Right atrium auricular region (tissue), 2 donors: Measurements from ENCODE around the gene SF3A2. TPM values are rescaled to one million over a fixed set of nuclear protein-coding genes. Genes with fewer than 3 reads are reported as not detected.

Source experiments
- DNase-seq: peaks from one replicate; pipeline ENCODE4 v3.0.0-alpha.2; 2019; ENCODE audit warnings: low spot score
- H3K27ac ChIP-seq, 2 donors: fragments of 200-600 bp; sonication (generic); 1 replicate in 1 of 2; 2 replicates in 1 of 2; pipeline ENCODE4 v1.5.1; 2016 to 2019
- H3K27me3 ChIP-seq, 2 donors: fragments of 200-600 bp; sonication (generic); one replicate each; pipeline versions ENCODE4 v1.5.1 to v1.6.0; 2017 to 2019
- H3K36me3 ChIP-seq: fragments of 200-600 bp; sonication (generic); one replicate; pipeline ENCODE4 v1.5.1; 2016
- H3K4me1 ChIP-seq, 2 donors: fragments of 200-600 bp; sonication (generic); one replicate each; pipeline versions ENCODE4 v1.5.1 to v1.6.0; 2017 to 2019
- H3K4me3 ChIP-seq, 2 donors: fragments of 200-600 bp; sonication (generic); 1 replicate in 1 of 2; 2 replicates in 1 of 2; pipeline ENCODE4 v1.5.1; 2017 to 2019; ENCODE audit warnings: mild to moderate bottlenecking in 1 of 2, moderate library complexity in 1 of 2
- H3K9me3 ChIP-seq, 2 donors: fragments of 200-600 bp; sonication (generic); one replicate each; pipeline ENCODE4 v1.5.1; 2019
- CTCF ChIP-seq, 2 donors: fragments of 200-600 bp; sonication (generic); IDR thresholded peaks; one replicate each; pipeline ENCODE4 v1.5.1; 2019; ENCODE audit warnings: antibody characterized with exemption in 2 of 2
- total RNA-seq, 2 donors: library from RNA; depleted of rRNA; stranded (reverse); fragments of >200 nt; gene quantifications; one replicate each; pipeline ENCODE4 v1.1.0, GENCODE V29; 2016

Gene SF3A2
- total RNA-seq, 2 donors from 2014 or later = 17.3 to 30.4 TPM

DNA sequence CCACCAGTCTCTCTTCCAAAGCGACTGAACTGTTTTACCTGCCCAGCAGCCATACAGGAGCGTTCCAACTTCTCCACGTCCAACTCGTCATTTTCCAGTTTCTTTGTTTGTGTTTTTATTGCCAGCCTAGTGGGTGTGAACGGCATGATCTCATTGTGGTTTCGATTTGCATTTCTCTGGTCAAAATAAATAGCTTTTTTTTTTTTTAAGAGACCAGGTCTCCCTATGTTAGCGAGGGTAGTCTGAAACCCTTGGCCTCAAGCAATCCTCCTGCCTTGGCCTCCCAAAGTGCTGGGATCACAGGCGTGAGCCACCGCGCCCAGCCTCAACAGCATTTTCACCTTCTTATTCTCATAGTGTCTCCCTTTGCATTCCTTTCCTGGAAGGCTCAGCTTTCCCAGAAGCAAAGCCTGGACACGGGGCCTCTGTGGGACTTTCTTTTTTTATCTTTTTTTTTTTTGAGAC is 23.7 kb downstream of the SF3A2 start:
- H3K9me3 ChIP-seq = no peaks in the 10 kb centered on the region
- no peaks in the 10 kb centered on the region for H3K36me3 ChIP-seq
- H3K4me1 ChIP-seq = no peaks in the 10 kb centered on the region
- H3K27ac ChIP-seq = no peak overlapping the region
- no peak overlapping the region for H3K4me3 ChIP-seq
- H3K27me3 ChIP-seq = no peaks in the 10 kb centered on the region
- no peak for TF ChIP-seq CTCF (IDR thresholded peaks at IDR 0.05)
- DNase-seq = no peak

- DNase-seq = no peak
- peak; percentile 10 to 60 for TF ChIP-seq CTCF (IDR thresholded peaks at IDR 0.05)
- Histone ChIP-seq H3K27me3 (no peaks in the 10 kb centered on the region), H3K4me1 (peaks cover 0 to 4% of the 10 kb centered on the region in 2 donors), H3K27ac (no peak overlapping the region), H3K9me3 (no peaks in the 10 kb centered on the region), H3K4me3 (no peak overlapping the region), H3K36me3 (no peaks in the 10 kb centered on the region)
Observed at GRCh38 chr19:2261438-2262172, 25.0 kb downstream of the SF3A2 start.

- H3K27ac ChIP-seq = peak overlapping the region; percentile 14 to 48
- H3K36me3 ChIP-seq = peaks cover 9% of the 10 kb centered on the region
- no peak overlapping the region for H3K4me3 ChIP-seq
- H3K9me3 ChIP-seq = no peaks in the 10 kb centered on the region
- no peaks in the 10 kb centered on the region for H3K27me3 ChIP-seq
- no peak for TF ChIP-seq CTCF (IDR thresholded peaks at IDR 0.05)
- peak; percentile 87 for DNase-seq
- H3K4me1 ChIP-seq = peaks cover 0 to 21% of the 10 kb centered on the region in 2 donors
Observed at GRCh38 chr19:2266183-2266993, 29.8 kb downstream of the SF3A2 start.

DNA sequence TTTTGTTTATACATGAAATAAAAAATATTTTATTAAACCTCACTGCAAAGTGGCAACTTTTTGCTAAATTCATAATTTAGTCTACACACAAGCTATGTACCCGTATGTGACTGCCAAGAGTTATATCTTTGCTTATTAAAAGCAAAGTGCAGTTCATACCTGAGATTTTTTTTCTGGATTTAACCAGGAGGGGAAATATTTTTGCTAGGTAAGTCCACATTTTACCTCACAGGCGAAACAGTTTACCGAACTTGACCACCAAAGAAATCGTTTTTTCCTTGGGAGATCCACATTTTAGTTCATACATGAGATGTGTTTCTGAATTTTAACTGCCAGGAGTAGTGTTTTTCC is 31.8 kb downstream of the SF3A2 start:
- H3K27ac ChIP-seq = no peak overlapping the region
- peak overlapping the region in 1 of 2 donors; percentile 100 for H3K4me3 ChIP-seq

DNA sequence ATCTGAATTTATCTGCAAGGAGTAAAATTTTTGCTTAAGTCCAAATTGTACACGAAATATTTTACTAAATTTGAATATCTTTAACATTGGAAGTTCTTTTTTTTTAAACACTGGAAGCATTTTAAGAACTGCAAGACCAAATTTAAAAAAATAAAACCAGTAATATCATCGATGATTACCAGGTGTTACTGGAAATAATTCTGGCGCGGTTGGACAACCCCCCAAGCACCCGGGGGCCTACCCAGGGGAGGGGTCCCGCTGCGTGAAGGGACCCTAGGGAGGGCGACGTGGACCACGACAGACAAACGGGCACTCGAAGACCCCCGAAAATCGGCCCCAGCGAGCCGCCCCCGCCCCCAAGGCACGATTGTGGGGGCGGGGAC is 32.2 kb downstream of the SF3A2 start:
- H3K4me1 ChIP-seq = peaks cover 0 to 45% of the 10 kb centered on the region in 2 donors
- no peaks in the 10 kb centered on the region for H3K27me3 ChIP-seq
- H3K27ac ChIP-seq = peak overlapping the region; percentile 77 to 99
- peaks cover 31% of the 10 kb centered on the region for H3K36me3 ChIP-seq
- H3K9me3 ChIP-seq = no peaks in the 10 kb centered on the region
- no peak for TF ChIP-seq CTCF (IDR thresholded peaks at IDR 0.05)
- H3K4me3 ChIP-seq = peak overlapping the region; percentile 79 to 100
- no peak for DNase-seq

More for the DNA sequence above, 31.8 kb downstream of the SF3A2 start:
- Histone ChIP-seq H3K4me1 (peaks cover 0 to 41% of the 10 kb centered on the region in 2 donors), H3K9me3 (no peaks in the 10 kb centered on the region), H3K36me3 (peaks cover 30% of the 10 kb centered on the region), H3K27me3 (no peaks in the 10 kb centered on the region)
- no peak for TF ChIP-seq CTCF (IDR thresholded peaks at IDR 0.05)
- no peak for DNase-seq
